ENCODE data around the gene SZT2.

GRCh38 chr1:43460988-43461693 is 71.4 kb downstream of the SZT2 start:
- no peak for TF ChIP-seq CTCF (IDR thresholded peaks at IDR 0.05)
- no peak for TF ChIP-seq POLR2AphosphoS5 (IDR thresholded peaks at IDR 0.05)
